ENCODE data around the gene KLHL1. TPM values are rescaled to one million over a fixed set of nuclear protein-coding genes. Genes with fewer than 3 reads are reported as not detected.
"Not testable (repeated sequence)": the region's sequence is repeated elsewhere in the genome, so short reads cannot be mapped to it uniquely, and the experiment has no call there.

Gene KLHL1
- polyA plus RNA-seq (2013), result not detected in 2 replicates

GRCh38 chr13:70108356-70109105 lies at the start of gene KLHL1:
KLHL1 (minus strand) TSS chr13:70108452; CDS start chr13:70107699, 753 bp downstream.
- Histone ChIP-seq H3K4ac (ENCODE audit: low read depth, low read length) (no peak within 1 kb of the TSS), H4K12ac (ENCODE audit: low read depth, low read length) (no peak within 1 kb of the TSS), H2BK12ac (ENCODE audit: low read length) (no peak within 1 kb of the TSS), H3K23ac (ENCODE audit: low read length) (no peak within 1 kb of the TSS), H2AK5ac (ENCODE audit: low read length) (no peak within 1 kb of the TSS), H3K4me3 (ENCODE audit: low read depth, low read length) (peak within 1 kb of the TSS; percentile 25), H3K9ac (ENCODE audit: low read length) (no peak within 1 kb of the TSS), H3K36me3 (ENCODE audit: control insufficient read depth in 1 of 2, insufficient read depth in 2 of 2, low read length in 2 of 2) (no peaks in the 10 kb centered on the region), H3K18ac (ENCODE audit: low read length) (no peak within 1 kb of the TSS), H2BK5ac (ENCODE audit: low read depth, low read length, poor library complexity) (no peak within 1 kb of the TSS), H4K91ac (ENCODE audit: low read depth, low read length) (no peak within 1 kb of the TSS), H2AFZ (ENCODE audit: insufficient read depth, low read length, poor library complexity) (no peak within 1 kb of the TSS), H4K8ac (ENCODE audit: low read depth, low read length) (no peak within 1 kb of the TSS), H3K27ac (ENCODE audit: low read depth, low read length) (no peak within 1 kb of the TSS), H3K4me1 (ENCODE audit: control insufficient read depth in 1 of 2, insufficient read depth in 2 of 2, low read length in 2 of 2) (peaks cover 0 to 7% of the 10 kb centered on the region in 2 experiments), H3K79me2 (ENCODE audit: control insufficient read depth, insufficient read depth, low read length, poor library complexity) (no peaks in the 10 kb centered on the region), H3K4me2 (ENCODE audit: low read length) (peak within 1 kb of the TSS; percentile 61), H3K79me1 (ENCODE audit: low read length) (no peaks in the 10 kb centered on the region), H3K27me3 (ENCODE audit: insufficient read depth, low read length) (peaks cover 21% of the 10 kb centered on the region), H2BK120ac (ENCODE audit: insufficient read depth, low read length, poor library complexity) (no peak within 1 kb of the TSS), H3K14ac (ENCODE audit: low read length) (no peak within 1 kb of the TSS), H3K9me3 (ENCODE audit: insufficient read depth, low read depth, low read length) (peaks cover 2% of the 10 kb centered on the region)
- no peak for DNase-seq
- WGBS (ENCODE audit: extremely low coverage, insufficient coverage, insufficient read length), result no CpG with 5 or more reads among the region's 18 CpGs

- not testable (repeated sequence) for H2AK5ac ChIP-seq (ENCODE audit: low read length); H3K4me1 ChIP-seq (ENCODE audit: control insufficient read depth in 1 of 2, insufficient read depth in 2 of 2, low read length in 2 of 2); H3K9me3 ChIP-seq (ENCODE audit: insufficient read depth, low read depth, low read length); H3K79me1 ChIP-seq (ENCODE audit: low read length); H3K14ac ChIP-seq (ENCODE audit: low read length); H3K23ac ChIP-seq (ENCODE audit: low read length); H4K8ac ChIP-seq (ENCODE audit: low read depth, low read length); H2BK5ac ChIP-seq (ENCODE audit: low read depth, low read length, poor library complexity); H3K36me3 ChIP-seq (ENCODE audit: control insufficient read depth in 1 of 2, insufficient read depth in 2 of 2, low read length in 2 of 2); H3K9ac ChIP-seq (ENCODE audit: low read length); H2BK120ac ChIP-seq (ENCODE audit: insufficient read depth, low read length, poor library complexity); H3K4ac ChIP-seq (ENCODE audit: low read depth, low read length); H3K4me3 ChIP-seq (ENCODE audit: low read depth, low read length); H2AFZ ChIP-seq (ENCODE audit: insufficient read depth, low read length, poor library complexity); H3K27me3 ChIP-seq (ENCODE audit: insufficient read depth, low read length); H4K91ac ChIP-seq (ENCODE audit: low read depth, low read length); H4K12ac ChIP-seq (ENCODE audit: low read depth, low read length); DNase-seq; H3K27ac ChIP-seq (ENCODE audit: low read depth, low read length); H3K4me2 ChIP-seq (ENCODE audit: low read length); H3K18ac ChIP-seq (ENCODE audit: low read length); H3K79me2 ChIP-seq (ENCODE audit: control insufficient read depth, insufficient read depth, low read length, poor library complexity); H2BK12ac ChIP-seq (ENCODE audit: low read length)
- no CpG with 5 or more reads among the region's 12 CpGs for WGBS (ENCODE audit: extremely low coverage, insufficient coverage, insufficient read length)
These were observed 34.4 kb upstream of the KLHL1 start for GRCh38 chr13:70142658-70143057.

GRCh38 chr13:70128098-70128497 lies 19.8 kb upstream of the KLHL1 start:
- Histone ChIP-seq H2BK5ac (ENCODE audit: low read depth, low read length, poor library complexity) (no peak overlapping the region), H4K12ac (ENCODE audit: low read depth, low read length) (no peak overlapping the region), H3K23ac (ENCODE audit: low read length) (no peak overlapping the region), H2BK12ac (ENCODE audit: low read length) (no peak overlapping the region), H2BK120ac (ENCODE audit: insufficient read depth, low read length, poor library complexity) (no peak overlapping the region), H4K8ac (ENCODE audit: low read depth, low read length) (no peak overlapping the region), H3K79me2 (ENCODE audit: control insufficient read depth, insufficient read depth, low read length, poor library complexity) (no peaks in the 10 kb centered on the region), H3K4me3 (ENCODE audit: low read depth, low read length) (no peak overlapping the region), H4K91ac (ENCODE audit: low read depth, low read length) (no peak overlapping the region), H3K4me1 (ENCODE audit: control insufficient read depth in 1 of 2, insufficient read depth in 2 of 2, low read length in 2 of 2) (no peaks in the 10 kb centered on the region), H3K36me3 (ENCODE audit: control insufficient read depth in 1 of 2, insufficient read depth in 2 of 2, low read length in 2 of 2) (no peaks in the 10 kb centered on the region), H2AFZ (ENCODE audit: insufficient read depth, low read length, poor library complexity) (no peak overlapping the region), H3K27ac (ENCODE audit: low read depth, low read length) (no peak overlapping the region), H3K14ac (ENCODE audit: low read length) (no peak overlapping the region), H3K9ac (ENCODE audit: low read length) (no peak overlapping the region), H3K4ac (ENCODE audit: low read depth, low read length) (no peak overlapping the region), H3K18ac (ENCODE audit: low read length) (no peak overlapping the region), H3K79me1 (ENCODE audit: low read length) (no peaks in the 10 kb centered on the region), H3K4me2 (ENCODE audit: low read length) (no peak overlapping the region), H3K27me3 (ENCODE audit: insufficient read depth, low read length) (no peaks in the 10 kb centered on the region), H3K9me3 (ENCODE audit: insufficient read depth, low read depth, low read length) (no peaks in the 10 kb centered on the region), H2AK5ac (ENCODE audit: low read length) (no peak overlapping the region)
- no CpG with 5 or more reads among the region's 2 CpGs for WGBS (ENCODE audit: extremely low coverage, insufficient coverage, insufficient read length)
- DNase-seq, result no peak

GRCh38 chr13:70125693-70126092 lies 17.4 kb upstream of the KLHL1 start:
- Histone ChIP-seq H3K79me1 (ENCODE audit: low read length) (no peaks in the 10 kb centered on the region), H4K12ac (ENCODE audit: low read depth, low read length) (no peak overlapping the region), H3K36me3 (ENCODE audit: control insufficient read depth in 1 of 2, insufficient read depth in 2 of 2, low read length in 2 of 2) (no peaks in the 10 kb centered on the region), H3K27ac (ENCODE audit: low read depth, low read length) (no peak overlapping the region), H3K27me3 (ENCODE audit: insufficient read depth, low read length) (no peaks in the 10 kb centered on the region), H3K9me3 (ENCODE audit: insufficient read depth, low read depth, low read length) (no peaks in the 10 kb centered on the region), H2BK120ac (ENCODE audit: insufficient read depth, low read length, poor library complexity) (no peak overlapping the region), H3K23ac (ENCODE audit: low read length) (no peak overlapping the region), H4K8ac (ENCODE audit: low read depth, low read length) (no peak overlapping the region), H3K4me1 (ENCODE audit: control insufficient read depth in 1 of 2, insufficient read depth in 2 of 2, low read length in 2 of 2) (no peaks in the 10 kb centered on the region), H3K4ac (ENCODE audit: low read depth, low read length) (no peak overlapping the region), H3K14ac (ENCODE audit: low read length) (no peak overlapping the region), H3K79me2 (ENCODE audit: control insufficient read depth, insufficient read depth, low read length, poor library complexity) (no peaks in the 10 kb centered on the region), H3K4me3 (ENCODE audit: low read depth, low read length) (no peak overlapping the region), H3K4me2 (ENCODE audit: low read length) (no peak overlapping the region), H2BK5ac (ENCODE audit: low read depth, low read length, poor library complexity) (no peak overlapping the region), H2AK5ac (ENCODE audit: low read length) (no peak overlapping the region), H3K9ac (ENCODE audit: low read length) (no peak overlapping the region), H4K91ac (ENCODE audit: low read depth, low read length) (no peak overlapping the region), H2BK12ac (ENCODE audit: low read length) (no peak overlapping the region), H3K18ac (ENCODE audit: low read length) (no peak overlapping the region), H2AFZ (ENCODE audit: insufficient read depth, low read length, poor library complexity) (peak overlapping the region; percentile 41)
- DNase-seq, result no peak
- no CpG with 5 or more reads among the region's 5 CpGs for WGBS (ENCODE audit: extremely low coverage, insufficient coverage, insufficient read length)

Data from trophoblast cell (in vitro differentiated cells and primary cell).